PC-9 (cell line): ENCODE measurements around the gene CDHR4. TPM values are rescaled to one million over a fixed set of nuclear protein-coding genes. Genes with fewer than 3 reads are reported as not detected.
"Not testable (repeated sequence)": the region's sequence is repeated elsewhere in the genome, so short reads cannot be mapped to it uniquely, and the experiment has no call there.

Experiments used
- BruUV-seq: library from RNA; stranded (reverse); fragments of 400-500 nt; replicated peaks from 2 replicates; lab custom pipeline; 2021; lab: Mats Ljungman, UMichigan
- CTCF ChIA-PET: fragments of 300-600 bp; sonication (Branson Sonifier 250); formaldehyde crosslinking; loops from one replicate; lab custom pipeline; 2022; ENCODE audit warnings: antibody characterized with exemption; lab: Charles Lee
- POLR2A ChIA-PET: fragments of 300-600 bp; sonication (Branson Sonifier 250); formaldehyde crosslinking; loops from one replicate; lab custom pipeline; 2022; ENCODE audit warnings: antibody characterized with exemption; ENCODE audit not compliant: unreplicated experiment; lab: Charles Lee
- DNase-seq, 2 experiments: peaks; one replicate each; pipeline versions ENCODE4 v3.0.0 to v3.0.0-alpha.2; 2015 to 2022; ENCODE audit warnings: mixed read lengths in 1 of 2
- H2AFZ ChIP-seq: fragments of 200-600 bp; sonication (generic); 2 replicates; pipeline ENCODE4 v1.8.1; 2017; ENCODE audit warnings: antibody characterized with exemption
- H3F3A ChIP-seq: fragments of 200-600 bp; sonication (generic); 2 replicates; pipeline ENCODE4 v1.8.1; 2017; ENCODE audit warnings: antibody characterized with exemption, mild to moderate bottlenecking, low read depth; ENCODE audit not compliant: insufficient read depth
- H3K27ac ChIP-seq: fragments of 200-600 bp; sonication (generic); 2 replicates; pipeline ENCODE4 v1.6.1; 2016; ENCODE audit warnings: mixed run types
- H3K27me3 ChIP-seq: fragments of 200-600 bp; sonication (generic); 2 replicates; pipeline ENCODE4 v1.6.1; 2016; ENCODE audit warnings: low read depth, mixed run types; ENCODE audit not compliant: insufficient read depth
- H3K36me3 ChIP-seq: fragments of 200-600 bp; sonication (generic); 2 replicates; pipeline ENCODE4 v1.6.1; 2016; ENCODE audit warnings: low read depth, mixed run types
- H3K4me1 ChIP-seq: fragments of 200-600 bp; sonication (generic); replicated peaks from 2 replicates; pipeline ENCODE4 v1.6.1; 2016; ENCODE audit warnings: mixed run types; ENCODE audit not compliant: insufficient read depth
- H3K4me2 ChIP-seq: fragments of 200-600 bp; sonication (generic); 2 replicates; pipeline ENCODE4 v1.6.1; 2017; ENCODE audit warnings: mixed run types
- H3K4me3 ChIP-seq: fragments of 200-600 bp; sonication (generic); 2 replicates; pipeline ENCODE4 v1.6.1; 2016; ENCODE audit warnings: mixed run types
- H3K79me2 ChIP-seq: fragments of 200-600 bp; sonication (generic); 2 replicates; pipeline ENCODE4 v1.6.1; 2017; ENCODE audit warnings: low read depth, mixed run types
- H3K9me2 ChIP-seq: fragments of 200-600 bp; sonication (generic); 2 replicates; pipeline ENCODE4 v1.8.1; 2017; ENCODE audit warnings: mild to moderate bottlenecking; ENCODE audit not compliant: insufficient read depth
- H3K9me3 ChIP-seq: fragments of 200-600 bp; sonication (generic); 2 replicates; pipeline ENCODE4 v1.8.1; 2016; ENCODE audit warnings: low read depth; ENCODE audit not compliant: insufficient read depth
- H4K20me1 ChIP-seq: fragments of 200-600 bp; sonication (generic); 2 replicates; pipeline ENCODE4 v1.8.1; 2017; ENCODE audit not compliant: insufficient read depth
- EZH2 ChIP-seq: fragments of 200-600 bp; sonication (generic); IDR thresholded peaks from 2 replicates; pipeline ENCODE4 v1.8.0; 2017; ENCODE audit warnings: antibody characterized with exemption, low read depth
- intact Hi-C: fragments of 100-400 bp; cut with micrococcal nuclease; formaldehyde crosslinking; loops from one replicate; pipeline ENCODE4 v1.10.0; 2022; ENCODE audit not compliant: unreplicated experiment
- total RNA-seq: library from RNA; stranded (reverse); gene quantifications from 2 replicates; pipeline ENCODE4 v1.2.3, GENCODE V29; 2021
- TF ChIP-seq, protein P1 (sequence below): fragments of 200-600 bp; sonication (generic); conservative IDR thresholded peaks from 2 replicates; pipeline ENCODE4 v1.6.1; 2017; ENCODE audit warnings: mixed run types, antibody characterized with exemption, mild to moderate bottlenecking, moderate library complexity

Gene CDHR4
- total RNA-seq, 1 experiment from 2014 or later = 3.5 TPM

DNA sequence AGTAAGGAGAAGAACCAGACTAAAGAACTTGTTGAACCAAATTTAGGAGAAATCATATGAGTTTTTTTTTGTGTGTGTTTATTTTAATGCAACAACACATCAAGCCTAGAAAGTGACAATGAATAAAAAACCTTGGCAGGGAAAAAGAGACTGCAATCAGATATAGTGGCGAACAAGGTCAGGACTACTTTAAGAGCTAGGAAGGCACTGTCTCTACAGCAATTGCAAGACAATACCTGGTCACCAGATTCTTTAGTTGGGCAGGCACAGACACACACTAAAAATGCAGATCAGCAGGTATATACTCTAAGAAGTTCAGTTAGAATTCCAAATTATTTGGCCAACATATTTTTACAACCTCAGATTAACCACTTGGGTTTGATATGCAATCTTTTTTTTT, 45.1 kb downstream of the CDHR4 start:
- H3K9me3 ChIP-seq = no peaks in the 10 kb centered on the region
- no peak for DNase-seq
- peaks cover 30% of the 10 kb centered on the region for H3K79me2 ChIP-seq
- no peak for TF ChIP-seq EZH2
- TF ChIP-seq, protein P1, sequence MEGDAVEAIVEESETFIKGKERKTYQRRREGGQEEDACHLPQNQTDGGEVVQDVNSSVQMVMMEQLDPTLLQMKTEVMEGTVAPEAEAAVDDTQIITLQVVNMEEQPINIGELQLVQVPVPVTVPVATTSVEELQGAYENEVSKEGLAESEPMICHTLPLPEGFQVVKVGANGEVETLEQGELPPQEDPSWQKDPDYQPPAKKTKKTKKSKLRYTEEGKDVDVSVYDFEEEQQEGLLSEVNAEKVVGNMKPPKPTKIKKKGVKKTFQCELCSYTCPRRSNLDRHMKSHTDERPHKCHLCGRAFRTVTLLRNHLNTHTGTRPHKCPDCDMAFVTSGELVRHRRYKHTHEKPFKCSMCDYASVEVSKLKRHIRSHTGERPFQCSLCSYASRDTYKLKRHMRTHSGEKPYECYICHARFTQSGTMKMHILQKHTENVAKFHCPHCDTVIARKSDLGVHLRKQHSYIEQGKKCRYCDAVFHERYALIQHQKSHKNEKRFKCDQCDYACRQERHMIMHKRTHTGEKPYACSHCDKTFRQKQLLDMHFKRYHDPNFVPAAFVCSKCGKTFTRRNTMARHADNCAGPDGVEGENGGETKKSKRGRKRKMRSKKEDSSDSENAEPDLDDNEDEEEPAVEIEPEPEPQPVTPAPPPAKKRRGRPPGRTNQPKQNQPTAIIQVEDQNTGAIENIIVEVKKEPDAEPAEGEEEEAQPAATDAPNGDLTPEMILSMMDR = no peak
- no peak overlapping the region for H3K4me2 ChIP-seq
- ChIA-PET POLR2A (no interaction called here), CTCF (no interaction called here)
- H3K4me3 ChIP-seq = no peak overlapping the region
- H4K20me1 ChIP-seq = peaks cover 4% of the 10 kb centered on the region; the same call in 1 of the 2 replicates
- no peaks in the 10 kb centered on the region for H3F3A ChIP-seq
- no peaks in the 10 kb centered on the region for H3K4me1 ChIP-seq
- intact Hi-C loops = no loop called here
- H3K27ac ChIP-seq = no peak overlapping the region
- no peaks in the 10 kb centered on the region for H3K27me3 ChIP-seq
- no peak overlapping the region for H2AFZ ChIP-seq
- BruUV-seq = no TSS peak
- no peaks in the 10 kb centered on the region for H3K9me2 ChIP-seq
- H3K36me3 ChIP-seq = no peaks in the 10 kb centered on the region

DNA sequence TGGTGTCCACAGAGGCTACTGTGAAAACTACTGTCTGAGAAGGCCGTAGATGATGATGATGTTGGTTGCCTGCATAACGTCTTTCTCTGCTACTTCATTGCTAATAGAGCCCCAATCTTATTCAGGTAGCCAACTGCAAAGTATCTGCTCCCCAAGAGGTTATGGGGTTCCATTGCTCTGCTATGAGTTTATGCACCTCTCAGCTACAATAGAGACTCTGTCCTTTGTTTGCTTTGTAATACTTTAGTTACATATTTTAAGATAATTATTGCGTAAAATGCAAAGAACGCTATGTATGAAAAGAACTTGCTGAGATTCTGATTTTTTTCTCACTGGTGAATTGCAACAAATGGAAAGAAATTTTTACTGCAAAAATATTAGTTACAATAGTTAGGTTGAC, 48.2 kb downstream of the CDHR4 start:
- BruUV-seq = no TSS peak

DNA sequence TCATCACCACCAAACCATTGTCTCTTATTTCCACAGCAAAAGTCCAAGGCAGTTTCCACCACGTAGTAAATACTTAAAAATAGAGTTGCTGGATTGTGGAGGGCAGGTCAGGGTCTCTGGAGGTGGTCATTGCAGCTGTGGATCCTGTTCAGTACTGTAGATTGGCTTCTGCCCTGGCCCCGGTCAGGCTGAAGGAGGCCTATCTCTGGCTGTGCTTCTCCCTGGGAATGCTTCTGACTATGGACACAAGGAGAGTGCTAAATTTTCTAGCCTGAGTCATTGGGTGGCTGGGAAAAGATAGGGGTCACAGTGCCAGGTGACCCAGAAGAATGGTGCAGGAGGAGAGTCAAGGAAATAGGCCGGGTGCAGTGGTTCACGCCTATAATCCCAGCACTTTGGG, 49.6 kb downstream of the CDHR4 start:
- peaks cover 8% of the 10 kb centered on the region for H3K4me1 ChIP-seq
- POLR2A ChIA-PET = no interaction called here
- no peak overlapping the region for H3K27ac ChIP-seq
- TF ChIP-seq, protein P1 = no peak
- TF ChIP-seq EZH2 = no peak
- BruUV-seq = no TSS peak
- H3K9me3 ChIP-seq = no peaks in the 10 kb centered on the region
- no peak for DNase-seq
- H3K9me2 ChIP-seq = no peaks in the 10 kb centered on the region
- peaks cover 14% of the 10 kb centered on the region for H3K79me2 ChIP-seq
- CTCF ChIA-PET = no interaction called here
- intact Hi-C loops = no loop called here
- peaks cover 9% of the 10 kb centered on the region for H4K20me1 ChIP-seq
- no peak overlapping the region for H2AFZ ChIP-seq
- H3K27me3 ChIP-seq = no peaks in the 10 kb centered on the region
- H3F3A ChIP-seq = peaks cover 10% of the 10 kb centered on the region
- H3K4me2 ChIP-seq = no peak overlapping the region
- H3K4me3 ChIP-seq = no peak overlapping the region
- no peaks in the 10 kb centered on the region for H3K36me3 ChIP-seq

More for the DNA sequence above, 48.2 kb downstream of the CDHR4 start:
- peaks cover 4% of the 10 kb centered on the region; the same call in 1 of the 2 replicates for H4K20me1 ChIP-seq
- no peak for DNase-seq
- no peaks in the 10 kb centered on the region for H3K9me2 ChIP-seq
- H3K9me3 ChIP-seq = no peaks in the 10 kb centered on the region
- H3K27me3 ChIP-seq = no peaks in the 10 kb centered on the region
- intact Hi-C loops = no loop called here
- peaks cover 24% of the 10 kb centered on the region; the same call in 1 of the 2 replicates for H3K79me2 ChIP-seq
- no peak overlapping the region for H2AFZ ChIP-seq
- peaks cover 9% of the 10 kb centered on the region; the same call in 1 of the 2 replicates for H3F3A ChIP-seq
- ChIA-PET POLR2A (no interaction called here), CTCF (no interaction called here)
- H3K36me3 ChIP-seq = no peaks in the 10 kb centered on the region
- H3K4me2 ChIP-seq = no peak overlapping the region
- H3K4me3 ChIP-seq = no peak overlapping the region
- no peak for TF ChIP-seq EZH2
- TF ChIP-seq, protein P1 = no peak
- no peak overlapping the region for H3K27ac ChIP-seq
- H3K4me1 ChIP-seq = no peaks in the 10 kb centered on the region; the same call in 1 of the 2 replicates

DNA sequence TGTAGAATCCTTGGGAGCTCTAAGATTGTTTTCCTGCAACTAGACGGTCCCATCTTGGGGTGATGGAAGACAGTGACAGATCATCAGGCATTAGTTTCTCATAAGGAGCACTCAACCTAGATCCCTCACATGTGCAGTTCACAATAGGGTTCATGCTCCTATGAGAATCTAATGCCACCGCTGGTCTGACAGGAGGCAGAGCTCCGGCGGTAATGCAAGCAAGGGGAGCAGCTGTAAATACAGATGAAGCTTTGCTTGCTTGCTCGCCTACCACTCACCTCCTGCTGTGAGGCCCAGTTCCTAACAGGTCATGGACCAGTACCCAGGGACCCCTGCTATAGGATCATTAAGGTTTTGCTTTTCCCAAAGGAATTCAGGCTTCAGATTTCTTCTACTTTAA, 50.8 kb downstream of the CDHR4 start:
- H3K27me3 ChIP-seq, H3F3A ChIP-seq, H3K4me2 ChIP-seq, H3K4me3 ChIP-seq, H3K9me2 ChIP-seq, H3K9me3 ChIP-seq, intact Hi-C loops, CTCF ChIA-PET, H3K36me3 ChIP-seq, H3K27ac ChIP-seq, H3K4me1 ChIP-seq, H2AFZ ChIP-seq, BruUV-seq, DNase-seq: not testable (repeated sequence)
- Histone ChIP-seq H3K79me2 (peaks cover 17% of the 10 kb centered on the region), H4K20me1 (peaks cover 12% of the 10 kb centered on the region)
- POLR2A ChIA-PET = interaction anchor here (0.6 kb wide), 1 partner anchor 24 kb away, joined by 3 read pairs; no protein-coding TSS in a partner anchor
